HCT116 (cell line): Measurements from ENCODE around the gene RSRC1. TPM values are rescaled to one million over a fixed set of nuclear protein-coding genes. Genes with fewer than 3 reads are reported as not detected.

ENCODE experiments used
- ATAC-seq: fragments of 200-7000 bp; cut with Tn5 transposase; 2 replicates; pipeline ENCODE4 v1.9.1; 2020; ENCODE audit warnings: mild to moderate bottlenecking, moderate library complexity
- BruUV-seq: library from RNA; stranded (reverse); fragments of 400-500 nt; replicated peaks from 2 replicates; lab custom pipeline; 2021; lab: Mats Ljungman, UMichigan
- CTCF ChIA-PET: fragments of 300-600 bp; sonication (Branson Sonifier 250); formaldehyde crosslinking; loops from one replicate; lab custom pipeline; 2021; ENCODE audit warnings: antibody characterized with exemption; lab: Charles Lee
- POLR2A ChIA-PET: fragments of 300-600, 350-600 bp; sonication (Branson Sonifier 250); formaldehyde crosslinking; loops from one replicate; lab custom pipeline; 2021; ENCODE audit warnings: antibody characterized with exemption; lab: Charles Lee
- RAD21 ChIA-PET, 2 experiments: fragments of 300-600 bp; sonication (Branson Sonifier 250); formaldehyde crosslinking; loops; one replicate each; lab custom pipeline; 2023; ENCODE audit warnings: low total read pairs in 2 of 2; ENCODE audit not compliant: uncharacterized antibody in 2 of 2, unreplicated experiment in 2 of 2, low non-redundant PET in 1 of 2; lab: Charles Lee
- DNase-seq: peaks from one replicate; pipeline ENCODE4 v3.0.0-alpha.2; 2010; ENCODE audit warnings: low read depth, low spot score
- H2AFZ ChIP-seq: fragments of 200-600 bp; shearing (Covaris generic), sonication (generic); 2 replicates; pipeline ENCODE4 v1.6.1; 2017; ENCODE audit warnings: low read depth, mixed run types, mixed read lengths, antibody characterized with exemption, low read length; ENCODE audit not compliant: poor library complexity, severe bottlenecking
- H3K27ac ChIP-seq: 2 replicates; pipeline ENCODE4 v1.5.1; 2012; ENCODE audit warnings: low read depth, low read length
- H3K27me3 ChIP-seq: fragments of 200-600 bp; sonication (generic); 2 replicates; pipeline ENCODE4 v1.6.1; 2016; ENCODE audit warnings: mixed run types, low read length, mixed read lengths; ENCODE audit not compliant: insufficient read depth
- H3K36me3 ChIP-seq, 2 experiments: fragments of 200-500 bp in 1 of 2; fragments of 200-600 bp in 1 of 2; sonication (Bioruptor generic) in 1 of 2; sonication (generic) in 1 of 2; 2 replicates each; pipeline versions ENCODE4 v1.5.1 to v1.6.1; 2014 to 2016; ENCODE audit warnings: low read length in 2 of 2, inconsistent platforms in 1 of 2, mixed read lengths in 1 of 2, mixed run types in 1 of 2; ENCODE audit not compliant: insufficient read depth in 2 of 2, control insufficient read depth in 1 of 2
- H3K4me1 ChIP-seq, 2 experiments: fragments of 200-600 bp in 1 of 2; sonication (generic) in 1 of 2; 2 replicates each; pipeline versions ENCODE4 v1.5.1 to v1.6.1; 2012 to 2017; ENCODE audit warnings: low read length in 2 of 2, inconsistent platforms in 1 of 2, mild to moderate bottlenecking in 1 of 2, mixed read lengths in 1 of 2, mixed run types in 1 of 2, moderate library complexity in 1 of 2; ENCODE audit not compliant: insufficient read depth in 2 of 2, control insufficient read depth in 1 of 2
- H3K4me2 ChIP-seq: fragments of 200-600 bp; sonication (generic); 2 replicates; pipeline ENCODE4 v1.6.1; 2017; ENCODE audit warnings: mixed run types, low read length, mixed read lengths
- H3K4me3 ChIP-seq, 2 experiments: fragments of 200-600 bp in 1 of 2; sonication (generic) in 1 of 2; replicated peaks in 1 of 2; 2 replicates each; pipeline ENCODE4 v1.5.1; 2011 to 2016; ENCODE audit warnings: low read length in 2 of 2, control low read depth in 1 of 2, low read depth in 1 of 2, mild to moderate bottlenecking in 1 of 2, mixed read lengths in 1 of 2, mixed run types in 1 of 2
- H3K79me2 ChIP-seq: fragments of 200-600 bp; sonication (generic); 2 replicates; pipeline ENCODE4 v1.6.1; 2017; ENCODE audit warnings: mild to moderate bottlenecking, mixed run types, low read length, moderate library complexity, mixed read lengths; ENCODE audit not compliant: insufficient read depth
- H3K9ac ChIP-seq: fragments of 200-600 bp; sonication (generic); 2 replicates; pipeline ENCODE4 v1.6.1; 2016; ENCODE audit warnings: low read length, mixed read lengths
- H3K9me2 ChIP-seq: fragments of 200-600 bp; sonication (generic), shearing (Covaris generic); 2 replicates; pipeline ENCODE4 v1.6.1; 2017; ENCODE audit warnings: mixed run types, mild to moderate bottlenecking, moderate library complexity; ENCODE audit not compliant: insufficient read depth
- H3K9me3 ChIP-seq, 2 experiments: fragments of 200-500 bp in 1 of 2; fragments of 200-600 bp in 1 of 2; sonication (Bioruptor generic) in 1 of 2; sonication (generic) in 1 of 2; 2 replicates each; pipeline ENCODE4 v1.6.1; 2014 to 2017; ENCODE audit warnings: low read length in 2 of 2, mixed read lengths in 2 of 2, inconsistent platforms in 1 of 2, low read depth in 1 of 2, mild to moderate bottlenecking in 1 of 2, mixed run types in 1 of 2, moderate library complexity in 1 of 2; ENCODE audit not compliant: control insufficient read depth in 1 of 2, insufficient read depth in 1 of 2
- H4K20me1 ChIP-seq: fragments of 200-600 bp; sonication (generic), shearing (Covaris generic); 2 replicates; pipeline ENCODE4 v1.6.1; 2017; ENCODE audit warnings: mixed run types, mild to moderate bottlenecking, moderate library complexity; ENCODE audit not compliant: insufficient read depth
- ATF3 ChIP-seq: IDR thresholded peaks from 2 replicates; pipeline ENCODE4 v1.6.1; 2012
- CBX3 ChIP-seq: IDR thresholded peaks from 2 replicates; pipeline ENCODE4 v1.6.1; 2012; ENCODE audit warnings: low read depth
- CEBPB ChIP-seq: IDR thresholded peaks from 2 replicates; pipeline ENCODE4 v1.6.1; 2012; ENCODE audit warnings: low read depth
- CTCF ChIP-seq, 3 experiments: fragments of 200-600 bp in 1 of 3; sonication (generic) in 1 of 3; IDR thresholded peaks in 2 of 3; conservative IDR thresholded peaks in 1 of 3; 2 replicates each; pipeline ENCODE4 v1.5.1; 2012 to 2017; ENCODE audit warnings: low read depth in 2 of 3, low read length in 2 of 3, antibody characterized with exemption in 1 of 3, borderline replicate concordance in 1 of 3, control low read depth in 1 of 3, mild to moderate bottlenecking in 1 of 3, mixed read lengths in 1 of 3, mixed run types in 1 of 3, moderate library complexity in 1 of 3; ENCODE audit not compliant: insufficient read depth in 1 of 3
- ELF1 ChIP-seq: IDR thresholded peaks from 2 replicates; pipeline ENCODE4 v1.6.1; 2012; ENCODE audit warnings: low read depth, borderline replicate concordance
- EZH2 ChIP-seq: fragments of 200-600 bp; sonication (generic); IDR thresholded peaks from 2 replicates; pipeline ENCODE4 v1.6.1; 2017; ENCODE audit warnings: antibody characterized with exemption, mixed run types
- EZH2phosphoT487 ChIP-seq: fragments of 200-600 bp; IDR thresholded peaks from 2 replicates; pipeline ENCODE4 v1.6.1; 2018; ENCODE audit warnings: antibody characterized with exemption, borderline replicate concordance
- FOSL1 ChIP-seq: IDR thresholded peaks from 2 replicates; pipeline ENCODE4 v1.6.1; 2012; ENCODE audit warnings: low read depth
- JUND ChIP-seq: IDR thresholded peaks from 2 replicates; pipeline ENCODE4 v1.6.1; 2012
- POLR2A ChIP-seq: IDR thresholded peaks from 2 replicates; pipeline ENCODE4 v1.7.0; 2011; ENCODE audit warnings: borderline replicate concordance; ENCODE audit not compliant: insufficient read depth, insufficient read length; ENCODE audit errors: extremely low read depth
- RAD21 ChIP-seq: IDR thresholded peaks from 2 replicates; pipeline ENCODE4 v1.6.1; 2012; ENCODE audit warnings: low read depth, mild to moderate bottlenecking
- REST ChIP-seq: IDR thresholded peaks from 2 replicates; pipeline ENCODE4 v1.6.1; 2012; ENCODE audit warnings: low read depth
- SIN3A ChIP-seq: IDR thresholded peaks from 2 replicates; pipeline ENCODE4 v1.6.1; 2012; ENCODE audit warnings: low read depth
- SP1 ChIP-seq: IDR thresholded peaks from 2 replicates; pipeline ENCODE4 v1.6.1; 2012; ENCODE audit warnings: low read depth
- SRF ChIP-seq: IDR thresholded peaks from 2 replicates; pipeline ENCODE4 v1.6.1; 2012; ENCODE audit warnings: low read depth
- YY1 ChIP-seq: IDR thresholded peaks from 2 replicates; pipeline ENCODE4 v1.6.1; 2011; ENCODE audit warnings: low read length, low read depth, moderate library complexity, mild to moderate bottlenecking; ENCODE audit not compliant: insufficient replicate concordance; ENCODE audit errors: extremely low read depth
- ZBTB33 ChIP-seq: IDR thresholded peaks from 2 replicates; pipeline ENCODE4 v1.6.1; 2011; ENCODE audit warnings: mild to moderate bottlenecking, low read length, moderate library complexity; ENCODE audit not compliant: insufficient replicate concordance; ENCODE audit errors: extremely low read depth
- ZFX ChIP-seq: fragments of 450-650 bp; IDR thresholded peaks from 2 replicates; pipeline ENCODE4 v1.6.1; 2017
- ZNF274 ChIP-seq: fragments of 200-500 bp; sonication (Bioruptor generic); IDR thresholded peaks from 2 replicates; pipeline ENCODE4 v1.6.1; 2014; ENCODE audit warnings: mild to moderate bottlenecking, low read depth, low read length, inconsistent platforms
- intact Hi-C: fragments of 100-400 bp; cut with micrococcal nuclease; formaldehyde crosslinking; loops from 2 replicates; pipeline ENCODE4 v1.10.0; 2022
- total RNA-seq: library from RNA; stranded (reverse); gene quantifications from one replicate; pipeline ENCODE4 v1.2.1, GENCODE V29; 2021; ENCODE audit not compliant: unreplicated experiment

RSRC1 gene
- total RNA-seq, 1 experiment from 2014 or later = 37.1 TPM

- no peaks in the 10 kb centered on the region; the same call in 1 of the 2 replicates for H4K20me1 ChIP-seq
- ChIA-PET POLR2A (no interaction called here), RAD21 (no interaction called here), CTCF (no interaction called here)
- no peak overlapping the region for H3K4me2 ChIP-seq
- H3K27me3 ChIP-seq = no peaks in the 10 kb centered on the region
- ATAC-seq (no peak), DNase-seq (no peak)
- H3K9me2 ChIP-seq = no peaks in the 10 kb centered on the region
- H3K4me1 ChIP-seq = peaks cover 3 to 31% of the 10 kb centered on the region in 2 experiments
- no peak overlapping the region for H3K4me3 ChIP-seq
- BruUV-seq = no TSS peak
- H3K27ac ChIP-seq = no peak overlapping the region
- H3K79me2 ChIP-seq = peaks cover 7% of the 10 kb centered on the region; the same call in 1 of the 2 replicates
- no peaks in the 10 kb centered on the region for H3K9me3 ChIP-seq
- H3K36me3 ChIP-seq = no peaks in the 10 kb centered on the region
- no peak for TF ChIP-seq SIN3A
- TF ChIP-seq ELF1 = no peak
- no peak for TF ChIP-seq CTCF (IDR thresholded peaks at IDR 0.05 in 2 of 3, conservative IDR thresholded peaks at IDR 0.05 in 1 of 3; ENCODE audit: borderline replicate concordance in 1 of 3, insufficient read depth in 1 of 3, low read depth in 2 of 3, low read length in 2 of 3)
- no peak for TF ChIP-seq ZNF274
- no peak for TF ChIP-seq POLR2A
- TF ChIP-seq ZFX = no peak
- TF ChIP-seq FOSL1 = no peak
- no peak for TF ChIP-seq SRF
- TF ChIP-seq RAD21 = no peak
- TF ChIP-seq EZH2phosphoT487 = no peak
- TF ChIP-seq CBX3 = no peak
- TF ChIP-seq SP1 = no peak
- no peak for TF ChIP-seq REST
- TF ChIP-seq JUND = no peak
- TF ChIP-seq ZBTB33 = no peak
- TF ChIP-seq CEBPB = no peak
- no peak for TF ChIP-seq EZH2
- TF ChIP-seq YY1 = no peak
- no peak for TF ChIP-seq ATF3
- H2AFZ ChIP-seq = no peak overlapping the region
- H3K9ac ChIP-seq = no peak overlapping the region
- intact Hi-C loops = no loop called here
Measured at GRCh38 chr3:158159714-158160113, 49.8 kb downstream of the RSRC1 start.
